GM18909 (cell line): ENCODE results near the gene OBP2B.
"Not testable (repeated sequence)": the region's sequence is repeated elsewhere in the genome, so short reads cannot be mapped to it uniquely, and the experiment has no call there.

ENCODE experiments used
- ATAC-seq: cut with Tn5 transposase; IDR thresholded peaks from one replicate; pipeline ENCODE4 v1.9.1; 2021; ENCODE audit warnings: mild to moderate bottlenecking; ENCODE audit not compliant: unreplicated experiment, poor library complexity

OBP2B gene

GRCh38 chr9:133238851-133239532 is 29.9 kb upstream of the OBP2B start:
- ATAC-seq, result no peak

DNA sequence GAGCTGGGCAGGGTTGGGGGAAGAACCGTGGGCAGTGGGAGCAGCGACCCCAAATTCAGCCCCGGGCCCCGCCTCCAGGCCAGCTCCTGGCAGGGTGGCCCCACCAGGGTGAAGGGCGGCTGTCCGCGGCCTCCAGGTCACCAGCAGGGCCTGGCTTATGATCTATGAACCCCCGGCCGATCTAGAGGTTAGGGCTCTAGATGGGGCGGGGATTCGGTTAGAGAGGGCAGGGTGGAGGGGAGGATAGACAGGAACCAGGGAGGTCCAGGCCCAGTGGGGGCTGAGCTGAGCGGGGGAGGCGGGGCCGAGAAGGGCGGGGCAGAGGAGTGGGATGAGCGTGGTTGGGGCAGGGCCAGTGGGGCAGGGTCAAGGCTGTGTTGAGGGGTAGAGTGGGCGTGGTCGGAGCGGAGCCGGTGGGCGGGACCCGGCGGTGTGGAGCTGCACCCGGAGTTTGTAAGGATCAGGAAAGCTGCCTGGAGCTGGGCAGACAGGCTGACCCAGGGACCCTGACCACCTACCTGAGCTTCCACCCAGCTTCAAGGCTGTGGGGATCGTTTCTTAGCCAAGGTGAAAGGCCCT is 29.3 kb upstream of the OBP2B start:
- no peak for ATAC-seq

GRCh38 chr9:133237035-133237731 is 28.1 kb upstream of the OBP2B start:
- no peak for ATAC-seq

GRCh38 chr9:133236291-133237034 is 27.4 kb upstream of the OBP2B start:
- not testable (repeated sequence) for ATAC-seq

DNA sequence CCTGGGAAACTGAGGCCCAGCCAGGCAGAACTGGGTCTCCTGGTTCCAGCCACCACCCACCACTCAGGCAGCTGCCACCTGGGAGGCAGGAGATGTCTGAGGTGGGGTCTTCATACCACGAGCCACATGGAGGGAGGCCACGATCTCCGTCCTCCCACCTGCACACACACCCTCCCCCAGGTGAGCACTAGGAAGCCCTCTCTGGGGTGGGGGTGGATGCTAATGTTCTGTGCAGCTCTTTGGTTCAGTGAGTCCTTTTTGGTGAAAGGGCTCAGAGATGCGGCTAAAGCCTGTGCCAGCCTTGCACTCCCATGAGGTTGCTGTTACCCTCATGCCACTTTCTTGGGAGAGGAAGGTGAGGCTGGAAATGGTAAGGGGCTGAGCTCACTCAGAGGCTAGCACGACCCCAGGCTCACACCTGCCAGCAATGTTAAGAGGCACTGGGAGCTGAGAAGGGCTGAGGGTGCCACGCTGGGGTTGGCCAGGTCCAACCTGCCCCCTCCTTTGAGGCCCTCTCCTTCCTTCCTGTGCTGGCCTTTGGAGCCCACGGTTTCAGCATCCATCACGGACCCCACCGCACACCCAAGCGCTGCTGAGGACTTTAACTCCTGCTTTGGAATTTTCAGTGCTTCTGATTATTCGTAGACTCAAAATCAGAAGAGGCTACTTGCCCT is 26.6 kb upstream of the OBP2B start:
- no peak for ATAC-seq

DNA sequence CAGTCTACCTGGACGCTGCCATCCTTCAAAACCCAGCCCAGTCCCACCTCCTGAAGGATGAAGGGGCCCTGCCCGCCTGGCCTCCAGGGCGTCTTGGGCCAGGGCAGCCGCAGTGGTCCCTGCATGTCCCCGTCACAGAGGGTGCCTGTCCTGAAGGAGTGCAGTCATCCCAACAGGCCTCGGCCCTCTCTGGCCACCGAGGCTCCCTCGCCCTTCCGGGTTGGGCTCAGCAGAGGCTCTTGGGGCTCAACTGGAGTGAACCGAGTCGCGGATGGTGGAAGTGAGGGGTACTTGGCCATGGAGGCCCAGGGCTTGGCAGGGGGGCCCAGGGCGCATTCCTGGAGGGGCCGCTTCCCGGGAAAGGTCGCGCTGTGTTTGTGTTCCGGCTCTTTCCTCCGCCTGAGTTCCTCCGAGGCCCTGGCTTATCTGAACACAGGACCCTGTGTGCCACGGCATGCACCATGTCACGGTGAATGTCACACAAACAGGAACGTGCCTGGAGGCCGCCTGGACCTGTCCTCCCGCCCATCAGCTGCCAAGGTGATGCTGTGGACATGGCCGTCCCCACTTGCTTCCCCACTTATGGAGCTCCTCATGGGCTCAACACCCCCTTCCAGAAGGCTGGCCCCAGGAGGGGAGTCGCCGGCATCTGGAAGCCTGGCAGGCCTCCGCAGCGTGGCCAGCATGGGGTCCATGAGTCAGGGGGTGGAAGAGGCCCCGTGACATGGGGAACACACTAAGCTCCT is 25.7 kb upstream of the OBP2B start:
- no peak for ATAC-seq

DNA sequence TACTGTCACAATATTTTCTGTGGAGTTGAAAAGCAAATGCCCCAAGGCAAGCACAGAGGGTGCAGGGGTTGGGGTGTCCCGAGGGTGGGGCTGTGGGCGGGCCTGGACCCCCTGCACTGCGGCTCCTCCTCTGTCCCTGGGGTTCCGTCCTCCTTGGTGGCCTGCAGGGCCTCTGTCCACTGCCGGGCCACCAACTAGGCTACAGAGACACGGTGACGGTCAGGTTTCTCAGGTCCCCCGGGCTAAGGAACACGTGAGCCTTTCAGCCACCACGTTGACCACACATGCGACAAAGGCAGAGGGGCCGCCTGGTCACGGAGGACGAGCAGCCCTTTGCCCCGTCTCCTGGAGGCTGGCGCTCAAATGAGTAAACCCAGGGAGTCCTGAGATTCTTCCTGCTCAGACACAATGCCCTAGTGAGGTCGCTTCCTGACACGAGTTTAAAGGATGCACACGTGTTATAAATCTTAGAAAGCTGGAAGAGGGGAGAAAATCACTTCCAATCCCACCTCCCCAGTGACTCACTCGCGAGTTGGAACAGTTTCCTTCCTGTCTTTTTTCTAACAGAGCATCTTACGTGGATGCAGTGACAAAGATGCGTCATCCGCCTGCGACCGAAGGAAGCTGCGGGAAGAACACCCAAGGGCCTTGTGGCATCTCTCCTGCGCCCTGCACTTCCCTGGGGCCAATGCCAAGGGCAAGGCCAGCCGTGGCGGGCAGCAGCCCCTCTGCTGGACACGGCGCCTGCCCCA is 24.8 kb upstream of the OBP2B start:
- ATAC-seq, result no peak

GRCh38 chr9:133231934-133232568 is 23.0 kb upstream of the OBP2B start:
- not testable (repeated sequence) for ATAC-seq

DNA sequence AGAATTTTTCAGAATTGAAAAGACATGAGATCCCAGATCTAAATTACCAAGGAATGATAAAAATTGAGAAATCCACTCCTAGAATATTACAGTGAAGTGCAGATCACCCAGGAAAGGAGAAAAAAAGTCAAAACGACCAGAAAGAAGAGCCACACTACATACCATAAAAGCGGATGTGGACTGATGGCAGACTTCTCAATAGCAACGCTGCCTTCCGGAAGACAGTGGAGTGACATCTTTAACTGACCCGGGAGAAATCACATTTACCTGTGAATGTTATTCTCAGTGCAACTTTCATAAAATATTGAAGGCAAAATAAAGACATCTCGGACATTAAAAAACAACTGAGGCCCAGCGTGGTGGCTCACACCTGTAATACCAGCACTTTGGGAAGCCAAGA is 21.5 kb upstream of the OBP2B start:
- not testable (repeated sequence) for ATAC-seq

DNA sequence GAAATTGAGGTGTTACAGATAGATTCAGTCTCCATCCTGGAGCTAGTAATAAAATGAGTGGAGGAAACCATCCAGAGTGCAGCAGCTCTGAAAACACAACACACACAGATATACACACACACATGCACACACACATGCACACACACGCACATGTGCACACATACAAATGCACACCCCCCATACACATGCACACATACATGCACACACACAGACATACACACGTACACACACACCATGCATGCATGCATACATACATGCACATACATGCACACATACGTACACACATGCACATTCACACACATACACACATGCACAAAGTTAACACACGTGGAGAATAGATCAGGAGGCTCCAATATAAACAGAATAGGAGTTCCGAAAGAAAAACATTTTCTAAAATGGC is 21.0 kb upstream of the OBP2B start:
- ATAC-seq, result no peak

DNA sequence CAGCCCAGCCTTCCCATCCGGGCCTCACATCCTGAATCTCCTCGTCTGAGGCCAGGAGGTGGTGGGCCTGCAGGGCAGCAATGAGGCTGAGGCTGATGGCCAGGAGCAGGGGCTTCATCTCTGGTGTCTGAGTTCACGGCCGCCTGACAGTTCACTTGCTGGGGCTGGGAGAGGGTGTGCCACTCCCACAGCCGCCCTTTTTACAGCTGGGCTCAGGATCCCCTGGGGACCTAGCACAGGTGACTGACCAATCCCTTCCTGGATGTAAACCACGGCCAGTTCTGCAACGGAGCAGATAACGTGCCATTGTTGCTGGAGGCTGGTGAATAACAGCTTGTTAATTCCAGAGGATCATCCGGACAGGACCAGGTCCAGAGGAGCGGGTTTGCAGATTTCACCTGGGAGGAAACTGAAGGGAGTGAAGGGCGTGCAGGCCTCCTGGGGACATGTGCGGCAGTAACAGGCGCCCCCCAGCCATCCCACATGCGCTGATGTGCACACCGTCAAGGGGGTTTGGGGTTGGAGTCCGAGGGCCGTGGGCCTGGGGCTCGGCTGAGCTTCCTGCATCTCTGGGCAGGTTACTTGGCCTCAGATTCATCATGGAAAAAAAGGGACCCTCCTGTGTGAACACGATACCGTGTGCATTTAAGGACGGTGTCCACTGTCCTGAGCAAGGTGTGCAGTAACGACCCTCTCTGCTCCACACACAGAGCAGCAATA is 19.6 kb upstream of the OBP2B start:
- ATAC-seq, result not testable (repeated sequence)

GRCh38 chr9:133227996-133228395 is 18.9 kb upstream of the OBP2B start:
- not testable (repeated sequence) for ATAC-seq

GRCh38 chr9:133227242-133227860 is 18.3 kb upstream of the OBP2B start:
- ATAC-seq, result no peak

- no peak for ATAC-seq
Observed at GRCh38 chr9:133226219-133227171, 17.4 kb upstream of the OBP2B start.

- ATAC-seq, result no peak
Observed at GRCh38 chr9:133225171-133226011, 16.3 kb upstream of the OBP2B start.

- ATAC-seq, result no peak
Observed at GRCh38 chr9:133224762-133225161, 15.7 kb upstream of the OBP2B start.
